ENCODE measurements around the gene CNPY4. TPM values are rescaled to one million over a fixed set of nuclear protein-coding genes. Genes with fewer than 3 reads are reported as not detected.

CNPY4 gene
- total and polyA plus RNA-seq, 10 of the 15 experiments (the other 5 are each of a cell fraction or from before 2014, with no cell fraction given): 2.5 to 9.2 (median 6.8) TPM

GRCh38 chr7:100088621-100089457 is 30.6 kb upstream of the CNPY4 start, which contains the start of gene COPS6:
Gene COPS6, plus strand, starts transcription at chr7:100088969. Its CDS starts 22 bp downstream, at chr7:100088991.
- H3K4me1 ChIP-seq (ENCODE audit: control insufficient read depth, insufficient read depth, low read length): peaks cover 6% of the 10 kb centered on the region
- DNase-seq (ENCODE audit: low read depth, low spot score): no peak
- H3K4me3 ChIP-seq: peak within 1 kb of the TSS; percentile 92
- intact Hi-C loops (cut with micrococcal nuclease; ENCODE audit: unreplicated experiment): loop anchor here (10.0 kb wide), 1 partner anchor 174 kb away; the partner anchor contains the start of gene TRIM4
- no peak for FAIRE-seq
- WGBS (ENCODE audit: insufficient coverage, insufficient replicate concordance, low lambda C conversion rate, missing lambda C conversion rate): 2% methylated on average over 67 of the region's 68 CpGs
- H3K9me3 ChIP-seq (replicated peaks; ENCODE audit: control insufficient read depth, insufficient read depth, low read length): no peaks in the 10 kb centered on the region
- H3K9ac ChIP-seq (ENCODE audit: control insufficient read depth, insufficient read depth, low read length): peak within 1 kb of the TSS; percentile 90
- in situ Hi-C loops (cut with MboI): no loop called here
- ATAC-seq: peak; percentile 77
- POLR2A ChIA-PET: interaction anchor here (0.5 to 3.9 kb wide), 5 partner anchors 12 to 1053 kb away, joined by 3 to 39 read pairs (median 5); partner anchors contain the start of genes AP4M1, MBLAC1 and MCM7
- H4K20me1 ChIP-seq (ENCODE audit: control insufficient read depth, insufficient read depth): no peaks in the 10 kb centered on the region
- H3K27ac ChIP-seq (ENCODE audit: control insufficient read depth, insufficient read depth): peak within 1 kb of the TSS; percentile 84
- CTCF ChIA-PET: interaction anchor here (0.8 to 1.1 kb wide), 6 partner anchors 12 to 175 kb away, joined by 3 to 4 read pairs (median 3); partner anchors contain the start of genes AP4M1, MCM7 and ZSCAN21
- H3K79me2 ChIP-seq (ENCODE audit: control insufficient read depth, insufficient read depth, low read length): peaks cover 10% of the 10 kb centered on the region
- peak within 1 kb of the TSS; percentile 94 for H2AFZ ChIP-seq (ENCODE audit: control insufficient read depth, low read depth, low read length)
- SMC1A ChIA-PET (ENCODE audit: uncharacterized antibody, unreplicated experiment): interaction anchor here (0.7 kb wide), 1 partner anchor 13 kb away, joined by 3 read pairs; the partner anchor contains the start of gene AP4M1
- peaks cover 15 to 30% of the 10 kb centered on the region in 2 experiments for H3K36me3 ChIP-seq (ENCODE audit: control insufficient read depth in 2 of 2, insufficient read depth in 2 of 2, low read length in 1 of 2)
- peak within 1 kb of the TSS; percentile 100 for H3K4me2 ChIP-seq (ENCODE audit: control insufficient read depth, insufficient read depth)
- BruUV-seq (replicated peaks): no TSS peak
- H3K27me3 ChIP-seq (replicated peaks in 1 of 2; ENCODE audit: control insufficient read depth in 2 of 2, insufficient read depth in 2 of 2, low read length in 1 of 2): no peaks in the 10 kb centered on the region
- RAD21 ChIA-PET (ENCODE audit: unreplicated experiment): interaction anchor here (1.0 kb wide), 1 partner anchor 12 kb away, joined by 7 read pairs; the partner anchor contains the start of genes AP4M1 and MCM7
- TF ChIP-seq EZH2 (IDR thresholded peaks at IDR 0.05; ENCODE audit: borderline replicate concordance, control insufficient read depth, low read depth, low read length) (no peak), CREB1 (IDR thresholded peaks at IDR 0.05; ENCODE audit: low read depth) (peak; percentile 55), MEF2B (IDR thresholded peaks at IDR 0.05; ENCODE audit: partially characterized antibody, poor library complexity, severe bottlenecking) (peak; percentile 29), EGR1 (IDR thresholded peaks at IDR 0.05; ENCODE audit: borderline replicate concordance in 1 of 2, low read depth in 2 of 2, low read length in 2 of 2) (peak in 1 of 2 experiments; percentile 47; a peak in 1 of 3 replicates), RUNX3 (IDR thresholded peaks at IDR 0.05; ENCODE audit: low read length) (peak; percentile 9; the same call in 1 of the 2 replicates), SIN3A (IDR thresholded peaks at IDR 0.05; ENCODE audit: low read depth, low read length) (no peak), POU2F2 (IDR thresholded peaks at IDR 0.05; ENCODE audit: borderline replicate concordance, low read depth, low read length) (peak; percentile 67; the same call in 2 of the 3 replicates), NR2F1 (conservative IDR thresholded peaks at IDR 0.05) (peak; percentile 72), ZNF687 (IDR thresholded peaks at IDR 0.05) (peak; percentile 98), MEF2A (IDR thresholded peaks at IDR 0.05; ENCODE audit: insufficient read depth, low read depth, low read length) (no peak), ZNF384 (IDR thresholded peaks at IDR 0.05; ENCODE audit: borderline replicate concordance, low read depth, low read length) (no peak), STAT1 (conservative IDR thresholded peaks at IDR 0.05) (0 out of 2 replicates have a peak, but pooled peaks have one; percentile 54), PML (IDR thresholded peaks at IDR 0.05; ENCODE audit: low read length) (peak; percentile 56; the same call in 1 of the 2 replicates), ZNF207 (IDR thresholded peaks at IDR 0.05; ENCODE audit: borderline replicate concordance) (0 out of 2 replicates have a peak, but pooled peaks have one; percentile 87)

Data from GM12878 (cell line).